ENCODE results near the gene ZC3H13. TPM values are rescaled to one million over a fixed set of nuclear protein-coding genes. Genes with fewer than 3 reads are reported as not detected.

Gene ZC3H13
- total and polyA plus RNA-seq, 2 of the 4 experiments (the other 2 are of a cell fraction), result 7.7 to 10.8 TPM

DNA sequence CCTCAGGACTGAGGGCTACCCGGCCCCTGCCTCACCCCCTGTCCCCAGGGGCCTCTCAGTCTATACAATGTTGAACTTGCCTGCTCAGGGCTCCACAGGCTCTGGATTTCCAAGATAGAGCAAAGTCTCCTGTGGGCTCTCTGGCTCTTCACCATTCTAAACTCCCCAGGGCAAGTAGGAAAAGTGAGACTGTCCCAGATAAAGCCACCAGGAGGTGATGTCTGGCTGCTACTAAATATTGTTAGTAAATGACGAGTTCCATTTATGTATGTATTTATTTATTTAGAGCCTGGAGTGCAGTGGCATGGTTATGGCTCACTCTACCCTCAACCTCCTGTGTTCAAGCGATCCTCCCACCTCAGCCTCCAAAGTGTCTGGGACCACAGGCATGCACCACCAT lies 127.4 kb downstream of the ZC3H13 start:
- Histone ChIP-seq H3K56ac (ENCODE audit: extremely low read depth, insufficient read depth, low read length) (no peak overlapping the region), H4K5ac (ENCODE audit: low read depth, low read length) (no peak overlapping the region), H2AK5ac (ENCODE audit: low read depth, low read length) (no peak overlapping the region), H3K79me1 (ENCODE audit: low read depth in 1 of 2, low read length in 2 of 2) (no peaks in the 10 kb centered on the region), H2AFZ (replicated peaks; ENCODE audit: low read length, poor library complexity) (no peak overlapping the region), H2BK20ac (ENCODE audit: low read depth, low read length) (no peak overlapping the region), H3K4ac (ENCODE audit: low read depth, low read length) (no peak overlapping the region), H2AK9ac (replicated peaks; ENCODE audit: low read depth, low read length, poor library complexity) (no peak overlapping the region), H3K14ac (replicated peaks; ENCODE audit: low read depth, low read length) (no peak overlapping the region), H3K36me3 (ENCODE audit: control insufficient read depth, insufficient read depth, low read length) (no peaks in the 10 kb centered on the region), H3K4me3 (ENCODE audit: insufficient read depth, low read depth, low read length) (no peak overlapping the region), H4K8ac (ENCODE audit: low read depth in 2 of 2, low read length in 2 of 2) (no peak overlapping the region), H4K91ac (ENCODE audit: insufficient read depth, low read depth, low read length) (no peak overlapping the region), H3K9ac (ENCODE audit: low read depth, low read length) (no peak overlapping the region), H3K4me2 (ENCODE audit: low read depth, low read length) (no peak overlapping the region), H2BK5ac (ENCODE audit: low read depth, low read length, poor library complexity, severe bottlenecking) (no peak overlapping the region), H3K27ac (ENCODE audit: insufficient read depth, low read length) (no peak overlapping the region), H3K9me3 (ENCODE audit: control insufficient read depth, insufficient read depth, low read length) (no peaks in the 10 kb centered on the region), H3K9me1 (ENCODE audit: insufficient read depth, low read length) (no peaks in the 10 kb centered on the region; the same call in 1 of the 2 replicates), H2BK15ac (ENCODE audit: low read depth, low read length) (no peak overlapping the region), H3K4me1 (ENCODE audit: control insufficient read depth, insufficient read depth, low read length) (no peaks in the 10 kb centered on the region), H3K23ac (ENCODE audit: low read depth, low read length) (no peak overlapping the region), H3K27me3 (ENCODE audit: control insufficient read depth, insufficient read depth, low read length) (peaks cover 12% of the 10 kb centered on the region), H4K20me1 (ENCODE audit: insufficient read depth, low read length) (no peaks in the 10 kb centered on the region), H3K18ac (ENCODE audit: low read depth, low read length) (no peak overlapping the region), H2BK120ac (ENCODE audit: low read depth, low read length) (no peak overlapping the region)
- no CpG with 5 or more reads among the region's 3 CpGs for WGBS, 2 experiments (ENCODE audit: extremely low coverage in 2 of 2, insufficient read length in 1 of 2)
- in situ Hi-C loops (cut with MboI; ENCODE audit: low sequenced_read_pairs), result no loop called here
- CTCF ChIA-PET, result no interaction called here
- BruUV-seq (replicated peaks), result no TSS peak
- intact Hi-C loops (cut with micrococcal nuclease), result loop anchor here (1.0 kb wide), 1 partner anchor 201 kb away; no protein-coding TSS in a partner anchor
- dilution Hi-C loops (cut with HindIII; ENCODE audit: low sequenced_read_pairs, unreplicated experiment), result no loop called here
- POLR2A ChIA-PET (ENCODE audit: unreplicated experiment), result no interaction called here
- ATAC-seq (ENCODE audit: low read depth) (no peak), DNase-seq (no peak)
- TF ChIP-seq MXI1 (IDR thresholded peaks at IDR 0.05; ENCODE audit: borderline replicate concordance, low read depth, low read length), result no peak
- TF ChIP-seq, protein P1, sequence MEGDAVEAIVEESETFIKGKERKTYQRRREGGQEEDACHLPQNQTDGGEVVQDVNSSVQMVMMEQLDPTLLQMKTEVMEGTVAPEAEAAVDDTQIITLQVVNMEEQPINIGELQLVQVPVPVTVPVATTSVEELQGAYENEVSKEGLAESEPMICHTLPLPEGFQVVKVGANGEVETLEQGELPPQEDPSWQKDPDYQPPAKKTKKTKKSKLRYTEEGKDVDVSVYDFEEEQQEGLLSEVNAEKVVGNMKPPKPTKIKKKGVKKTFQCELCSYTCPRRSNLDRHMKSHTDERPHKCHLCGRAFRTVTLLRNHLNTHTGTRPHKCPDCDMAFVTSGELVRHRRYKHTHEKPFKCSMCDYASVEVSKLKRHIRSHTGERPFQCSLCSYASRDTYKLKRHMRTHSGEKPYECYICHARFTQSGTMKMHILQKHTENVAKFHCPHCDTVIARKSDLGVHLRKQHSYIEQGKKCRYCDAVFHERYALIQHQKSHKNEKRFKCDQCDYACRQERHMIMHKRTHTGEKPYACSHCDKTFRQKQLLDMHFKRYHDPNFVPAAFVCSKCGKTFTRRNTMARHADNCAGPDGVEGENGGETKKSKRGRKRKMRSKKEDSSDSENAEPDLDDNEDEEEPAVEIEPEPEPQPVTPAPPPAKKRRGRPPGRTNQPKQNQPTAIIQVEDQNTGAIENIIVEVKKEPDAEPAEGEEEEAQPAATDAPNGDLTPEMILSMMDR (conservative IDR thresholded peaks at IDR 0.05; ENCODE audit: low read depth, low read length), result peak; percentile 21; the same call in 1 of the 2 replicates
- 0 out of 2 replicates have a peak, but pooled peaks have one; percentile 13 for TF ChIP-seq RAD21 (IDR thresholded peaks at IDR 0.05; ENCODE audit: low read length)

Measured in IMR-90 (cell line).